ENCODE results near the gene LRCH3. TPM values are rescaled to one million over a fixed set of nuclear protein-coding genes. Genes with fewer than 3 reads are reported as not detected.

Gene LRCH3
- total and polyA plus RNA-seq, 11 donors = 11.1 to 40.3 (median 24.0) TPM

- Histone ChIP-seq H3K4me3 (peak within 1 kb of the TSS; percentile 68 to 98 (median 86)), H3K27me3 (no peaks in the 10 kb centered on the region), H3K9me3 (peaks cover 0 to 1% (median 0%) of the 10 kb centered on the region in 12 donors), H3K4me1 (peaks cover 11 to 66% (median 40%) of the 10 kb centered on the region in 12 donors), H3K36me3 (no peaks in the 10 kb centered on the region), H3K27ac (peak within 1 kb of the TSS; percentile 95 to 99 (median 96))
- intact Hi-C loops (cut with DNase I) = loop anchor here in 7 of 10 donors (2.0 to 5.0 kb wide), 4 partner anchors 37 to 41 kb away; partner anchors contain the start of gene LRCH3 (in 2 of the 7)
- TF ChIP-seq CTCF (IDR thresholded peaks at IDR 0.05) = peak; percentile 30 to 76 (median 54)
- peak in 1 of 2 donors; percentile 81 for TF ChIP-seq POLR2A (IDR thresholded peaks at IDR 0.05)
- peak; percentile 92 to 97 (median 94) for DNase-seq
- WGBS, 4 donors = 0% methylated on average over 20 to 104 of the region's 104 CpGs
- ATAC-seq = peak; percentile 84 to 95 (median 92)
These were observed 41.3 kb upstream of the LRCH3 start, which contains the start of gene FYTTD1 for GRCh38 chr3:197749601-197750395. FYTTD1 (plus strand) TSS chr3:197749883; CDS start chr3:197749972, 89 bp downstream.

- WGBS, 4 donors = 0 to 1% (median 0%) methylated on average over 38 to 43 of the region's 43 CpGs
- intact Hi-C loops (cut with DNase I) = loop anchor here in 4 of 10 donors (2.0 to 5.0 kb wide), 3 partner anchors 37 to 40 kb away; partner anchors contain the start of gene LRCH3 (in 2 of the 4)
- TF ChIP-seq POLR2A (IDR thresholded peaks at IDR 0.05) (no peak), CTCF (IDR thresholded peaks at IDR 0.05) (peak in 3 of 12 donors; percentile 8 to 29 (median 22))
These were observed 40.6 kb upstream of the LRCH3 start for GRCh38 chr3:197750396-197750831.

GRCh38 chr3:197750858-197751737, 40.0 kb upstream of the LRCH3 start:
- DNase-seq = peak; percentile 57 to 80 (median 72)
- intact Hi-C loops (cut with DNase I) = loop anchor here in 4 of 10 donors (2.0 to 5.0 kb wide), 3 partner anchors 36 to 40 kb away; partner anchors contain the start of gene LRCH3 (in 2 of the 4)
- Histone ChIP-seq H3K4me1 (peaks cover 11 to 71% (median 39%) of the 10 kb centered on the region in 12 donors), H3K27ac (peak overlapping the region; percentile 95 to 99 (median 96)), H3K36me3 (no peaks in the 10 kb centered on the region), H3K4me3 (peak overlapping the region; percentile 68 to 98 (median 86)), H3K27me3 (no peaks in the 10 kb centered on the region), H3K9me3 (no peaks in the 10 kb centered on the region)
- TF ChIP-seq POLR2A (IDR thresholded peaks at IDR 0.05) (peak in 1 of 2 donors; percentile 24), CTCF (IDR thresholded peaks at IDR 0.05) (peak in 2 of 12 donors; percentile 0 to 1)
- WGBS, 4 donors = 4 to 10% (median 5%) methylated on average over 35 to 36 of the region's 36 CpGs
- peak in 3 of 4 donors; percentile 10 to 33 (median 12) for ATAC-seq

More at GRCh38 chr3:197750396-197750831, 40.6 kb upstream of the LRCH3 start:
- Histone ChIP-seq H3K4me1 (peaks cover 11 to 70% (median 40%) of the 10 kb centered on the region in 12 donors), H3K4me3 (peak overlapping the region; percentile 68 to 98 (median 86)), H3K9me3 (no peaks in the 10 kb centered on the region), H3K27me3 (no peaks in the 10 kb centered on the region), H3K27ac (peak overlapping the region; percentile 95 to 99 (median 96)), H3K36me3 (no peaks in the 10 kb centered on the region)
- DNase-seq = peak; percentile 59 to 87 (median 73)
- ATAC-seq = peak; percentile 57 to 71 (median 68)

Data from heart left ventricle (tissue), 16 donors.